DMS114 treated with DMSO at 0.1 percent for 48 hours (cell line): ENCODE data around the gene ZNF672.

Experiments
- DNase-seq: peaks from one replicate; lab custom pipeline; 2025; ENCODE audit not compliant: unreplicated experiment; lab: John Stamatoyannopoulos, UW

Gene ZNF672

DNA sequence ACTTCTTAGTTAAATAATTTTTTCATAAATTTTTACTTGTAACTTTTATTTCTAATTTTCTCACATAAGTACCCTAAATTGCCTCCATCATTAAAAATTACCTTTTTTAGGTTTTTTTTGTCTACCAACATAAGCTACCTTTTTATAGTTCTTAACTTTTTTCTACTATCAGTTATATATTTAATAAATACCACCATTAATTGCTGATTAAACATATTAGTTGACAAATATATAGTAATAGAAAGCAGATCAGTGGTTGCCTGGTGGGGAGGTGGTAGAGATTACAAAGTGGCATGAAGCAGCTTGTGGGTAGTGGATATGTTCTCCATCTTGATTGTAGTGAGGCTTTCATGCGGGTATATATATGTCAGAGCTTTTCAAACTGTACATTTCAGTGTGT lies 6.2 kb upstream of the ZNF672 start:
- no peak for DNase-seq

- no peak for DNase-seq
These were observed 3.6 kb upstream of the ZNF672 start for GRCh38 chr1:248834343-248834940.

- no peak for DNase-seq
These were observed 811 bp upstream of the ZNF672 start for GRCh38 chr1:248837045-248837780.

- DNase-seq = peak; percentile 74
These were observed 538 bp downstream of the ZNF672 start for GRCh38 chr1:248838357-248839167.

- no peak for DNase-seq
These were observed 1.1 kb downstream of the ZNF672 start for GRCh38 chr1:248839168-248839555.

DNA sequence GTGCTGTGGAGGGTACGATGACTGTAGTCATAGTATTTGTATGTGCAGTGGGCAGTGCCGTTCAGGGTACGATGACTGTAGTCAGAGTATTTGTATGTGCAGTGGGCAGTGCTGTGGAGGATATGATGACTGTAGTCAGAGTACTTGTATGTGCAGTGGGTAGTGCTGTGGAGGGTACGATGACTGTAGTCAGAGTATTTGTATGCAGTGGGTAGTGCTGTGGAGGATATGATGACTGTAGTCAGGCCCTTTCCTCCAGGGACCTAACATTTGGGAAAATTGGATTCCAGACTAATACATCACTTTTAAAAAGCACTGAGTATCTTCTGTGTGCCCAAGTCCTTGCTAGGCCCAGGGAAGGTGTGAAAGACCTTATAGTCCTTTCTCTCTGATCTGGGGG lies 2.9 kb downstream of the ZNF672 start:
- DNase-seq = no peak

GRCh38 chr1:248841702-248842395 lies 3.8 kb downstream of the ZNF672 start:
- no peak for DNase-seq

- no peak for DNase-seq
These were observed 4.8 kb downstream of the ZNF672 start for GRCh38 chr1:248842781-248843331.

DNA sequence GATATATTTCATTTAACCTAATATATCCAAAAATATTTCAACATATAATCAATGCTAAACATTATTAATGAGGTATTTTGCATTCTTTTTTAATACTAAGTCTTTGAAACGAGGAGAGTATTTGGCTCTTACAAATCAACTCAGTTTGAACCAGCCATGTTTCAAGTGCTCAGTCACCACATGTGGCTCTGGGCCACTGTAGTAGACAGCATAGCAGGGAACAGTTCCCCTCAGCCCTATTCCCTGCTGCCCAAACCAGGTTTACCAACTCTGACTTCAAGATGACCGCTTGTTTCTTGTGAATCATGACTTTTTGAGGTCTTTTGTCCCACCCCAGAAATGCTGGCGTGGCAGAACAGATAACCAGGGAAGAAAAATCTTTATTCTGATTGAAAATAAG lies 5.7 kb downstream of the ZNF672 start:
- no peak for DNase-seq

DNA sequence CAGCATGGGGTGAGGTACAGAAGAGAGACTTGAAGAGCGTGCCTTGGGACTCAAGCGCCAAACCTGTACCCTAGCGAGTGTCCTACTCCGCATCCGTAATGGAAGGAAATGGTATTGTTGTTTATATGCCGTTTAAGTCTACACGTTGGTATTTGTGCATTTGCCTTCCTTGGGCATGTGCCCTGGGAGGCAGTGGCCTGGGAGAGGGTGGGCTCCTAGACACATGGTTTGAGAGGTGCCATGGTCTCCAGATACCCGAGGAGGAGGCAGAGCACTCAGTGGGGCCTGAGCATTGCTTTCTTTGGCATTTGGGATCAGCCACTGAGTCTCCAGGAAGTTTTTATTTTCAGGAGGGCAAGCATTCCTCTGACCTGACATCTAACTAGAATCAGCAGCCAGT lies 6.5 kb downstream of the ZNF672 start:
- no peak for DNase-seq

DNA sequence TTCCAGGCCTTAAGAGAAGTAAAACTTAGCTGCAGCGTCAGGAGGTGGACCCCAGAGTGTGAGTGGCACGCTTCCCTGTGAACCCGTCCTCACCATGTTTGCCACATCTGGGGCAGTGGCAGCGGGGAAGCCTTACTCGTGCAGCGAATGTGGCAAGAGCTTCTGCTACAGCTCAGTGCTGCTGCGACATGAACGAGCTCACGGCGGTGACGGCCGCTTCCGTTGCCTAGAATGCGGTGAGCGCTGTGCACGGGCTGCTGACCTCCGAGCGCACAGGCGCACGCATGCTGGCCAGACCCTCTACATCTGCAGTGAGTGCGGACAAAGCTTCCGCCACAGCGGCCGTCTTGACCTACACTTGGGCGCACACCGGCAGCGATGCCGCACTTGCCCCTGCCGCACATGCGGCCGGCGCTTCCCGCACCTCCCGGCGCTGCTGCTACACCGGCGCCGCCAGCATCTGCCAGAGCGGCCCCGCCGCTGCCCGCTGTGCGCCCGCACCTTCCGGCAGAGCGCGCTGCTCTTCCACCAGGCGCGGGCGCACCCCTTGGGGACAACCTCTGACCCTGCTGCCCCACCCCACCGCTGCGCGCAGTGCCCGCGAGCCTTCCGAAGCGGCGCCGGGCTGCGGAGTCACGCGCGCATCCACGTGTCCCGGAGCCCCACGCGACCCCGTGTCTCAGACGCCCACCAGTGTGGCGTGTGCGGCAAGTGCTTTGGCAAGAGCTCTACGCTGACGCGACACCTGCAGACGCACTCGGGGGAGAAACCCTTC lies 9.3 kb downstream of the ZNF672 start:
- no peak for DNase-seq

DNA sequence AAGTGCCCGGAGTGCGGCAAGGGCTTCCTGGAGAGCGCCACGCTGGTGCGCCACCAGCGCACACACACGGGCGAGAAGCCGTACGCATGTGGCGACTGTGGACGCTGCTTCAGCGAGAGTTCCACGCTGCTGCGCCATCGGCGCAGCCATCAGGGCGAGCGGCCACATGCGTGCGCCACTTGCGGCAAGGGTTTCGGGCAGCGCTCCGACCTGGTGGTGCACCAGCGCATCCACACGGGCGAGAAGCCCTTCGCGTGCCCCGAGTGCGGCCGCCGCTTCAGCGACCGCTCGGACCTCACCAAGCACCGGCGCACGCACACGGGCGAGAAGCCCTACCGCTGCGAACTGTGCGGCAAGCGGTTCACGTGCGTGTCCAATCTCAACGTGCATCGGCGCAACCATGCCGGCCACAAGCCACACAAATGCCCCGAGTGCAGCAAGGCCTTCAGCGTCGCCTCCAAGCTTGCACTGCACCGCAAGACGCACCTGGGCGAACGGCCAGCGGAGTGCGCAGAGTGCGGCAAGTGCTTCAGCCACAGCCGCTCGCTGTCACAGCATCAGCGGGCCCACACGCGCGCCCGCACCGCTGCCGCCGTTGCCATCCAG lies 10.0 kb downstream of the ZNF672 start:
- DNase-seq = no peak

DNA sequence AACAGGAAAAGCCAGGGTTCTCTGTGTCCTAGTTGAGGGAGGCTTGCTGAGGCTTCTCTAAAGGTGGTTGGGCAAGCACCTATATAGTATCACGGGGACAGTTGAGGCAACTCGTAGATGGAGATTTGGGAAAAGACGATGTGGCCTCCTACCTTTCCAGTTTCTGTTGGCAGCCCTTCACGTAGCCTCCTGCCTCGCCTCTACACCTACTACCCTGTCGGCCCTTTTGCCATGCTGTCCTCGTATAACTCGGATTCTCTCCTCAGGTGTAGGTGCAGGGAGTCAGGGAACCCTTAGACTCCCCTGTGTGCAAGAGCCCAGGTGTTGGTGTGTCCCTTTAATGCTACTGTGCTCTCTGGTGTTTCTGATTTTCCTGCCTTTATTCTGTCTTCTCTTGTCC lies 10.6 kb downstream of the ZNF672 start:
- DNase-seq = no peak

GRCh38 chr1:248849152-248849551 lies 11.1 kb downstream of the ZNF672 start:
- DNase-seq = no peak

- no peak for DNase-seq
These were observed 11.6 kb downstream of the ZNF672 start for GRCh38 chr1:248849637-248850036.

DNA sequence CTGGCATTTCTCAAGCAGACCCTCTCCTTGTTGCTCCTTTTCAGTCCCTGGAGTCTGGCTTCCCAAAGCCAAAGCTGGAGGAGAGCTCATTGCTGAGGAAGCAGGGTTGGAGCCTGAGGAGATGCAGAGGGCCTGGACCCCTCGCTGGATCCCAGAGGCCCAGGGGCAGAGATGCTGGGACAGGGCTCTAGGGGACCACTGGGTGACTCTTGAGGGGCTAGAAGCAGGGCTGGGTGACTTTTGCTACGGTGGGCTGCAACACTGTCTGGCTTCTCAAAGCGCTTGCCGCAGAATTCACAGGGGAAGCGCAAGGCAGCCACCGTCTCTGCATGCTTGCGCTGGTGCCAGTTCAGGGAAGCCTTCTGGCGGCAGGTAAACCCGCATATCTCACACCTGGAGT lies 12.1 kb downstream of the ZNF672 start:
- DNase-seq = no peak

DNA sequence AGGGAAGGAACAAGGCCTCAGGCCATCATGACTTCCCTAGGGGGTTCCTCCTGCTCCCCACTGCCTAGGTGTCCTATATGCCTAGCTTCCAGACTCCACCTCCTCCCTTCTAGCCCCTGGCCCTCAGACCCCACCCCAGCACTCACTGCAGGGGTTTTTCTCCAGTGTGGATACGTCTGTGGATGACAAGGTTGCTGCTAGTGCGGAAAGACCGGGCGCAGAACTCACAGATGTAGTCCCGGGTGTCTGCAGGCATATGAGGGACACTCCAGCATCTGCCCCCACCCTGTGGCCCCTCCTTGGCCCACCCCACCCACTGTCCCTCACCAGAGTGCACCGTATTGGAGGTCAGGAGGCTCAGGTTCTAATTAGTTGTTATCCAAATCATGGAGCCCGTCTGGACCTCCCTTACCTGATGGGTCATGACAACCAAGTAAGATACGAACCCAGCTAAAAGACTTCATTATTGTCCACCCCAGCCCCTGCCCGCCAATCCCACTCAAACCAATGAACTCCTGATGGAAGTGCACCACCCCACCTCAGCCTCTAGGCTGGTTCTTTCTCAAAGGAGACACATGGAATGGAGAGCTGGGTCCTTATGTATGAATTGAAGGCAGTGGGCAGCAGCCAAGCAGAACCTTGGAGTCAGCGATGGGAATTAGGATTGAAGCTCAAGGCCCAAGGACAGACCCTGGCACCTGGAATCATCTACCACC lies 12.7 kb downstream of the ZNF672 start:
- DNase-seq = no peak

DNA sequence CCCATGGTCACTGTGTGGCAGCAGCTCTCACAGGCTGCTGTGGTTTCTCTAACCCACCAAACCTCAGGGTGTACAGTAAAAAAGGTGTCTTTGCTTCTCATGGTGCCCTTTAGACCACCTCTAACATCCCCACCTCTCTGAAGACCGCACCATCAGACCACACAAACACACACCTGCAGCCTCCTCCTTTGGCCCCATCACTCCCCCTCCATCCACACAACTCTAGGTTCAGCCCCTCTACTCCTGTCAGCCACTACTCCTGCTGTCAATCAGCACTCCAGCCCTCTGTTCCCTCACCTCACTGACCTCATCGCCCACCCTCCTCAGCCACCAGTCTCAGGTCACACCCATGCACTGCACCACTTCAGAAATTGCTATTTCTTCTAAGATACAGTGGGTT lies 13.4 kb downstream of the ZNF672 start:
- DNase-seq = no peak
